Activated CD4-positive, alpha-beta T cell treated with anti-CD3 and anti-CD28 coated beads, Interleukin-2, amount 10 ng/mL, durations not matched to agents 7 days and 5 days (primary cell): ENCODE measurements around the gene ARL15. TPM values are rescaled to one million over a fixed set of nuclear protein-coding genes. Genes with fewer than 3 reads are reported as not detected.
A peak's percentile ranks its signal among the peaks of the same experiment; 100 is the strongest.

Source experiments
- CTCF ChIA-PET: fragments of 350-600 bp; sonication (Branson Sonifier 250); formaldehyde crosslinking; loops from one replicate; lab custom pipeline; 2021; ENCODE audit warnings: antibody characterized with exemption; lab: Charles Lee
- POLR2A ChIA-PET: fragments of 350-600 bp; sonication (Branson Sonifier 250); formaldehyde crosslinking; loops from one replicate; lab custom pipeline; 2021; ENCODE audit warnings: antibody characterized with exemption; lab: Charles Lee
- DNase-seq: peaks from one replicate; pipeline ENCODE4 v3.0.0-alpha.2; 2020
- H3K27ac Mint-ChIP-seq: one replicate; pipeline ENCODE4 v1.8.0; 2021; ENCODE audit warnings: mild to moderate bottlenecking, moderate library complexity, mixed read lengths
- H3K27me3 Mint-ChIP-seq: one replicate; pipeline ENCODE4 v1.8.0; 2021; ENCODE audit warnings: mixed read lengths
- H3K36me3 Mint-ChIP-seq: one replicate; pipeline ENCODE4 v1.8.0; 2021; ENCODE audit warnings: low read depth, mixed read lengths
- H3K4me1 Mint-ChIP-seq: one replicate; pipeline ENCODE4 v1.8.0; 2021; ENCODE audit warnings: mixed read lengths
- H3K4me3 Mint-ChIP-seq: one replicate; pipeline ENCODE4 v1.8.0; 2021; ENCODE audit warnings: mild to moderate bottlenecking, moderate library complexity, mixed read lengths
- H3K9me3 Mint-ChIP-seq: one replicate; pipeline ENCODE4 v1.8.0; 2021; ENCODE audit warnings: mixed read lengths
- total RNA-seq, 2 experiments: library from RNA; stranded (reverse); gene quantifications; one replicate each; pipeline ENCODE4 v1.2.3, GENCODE V29; 2021

Gene ARL15
- total RNA-seq, 2 experiments from 2014 or later = 13.5 to 16.1 TPM

DNA sequence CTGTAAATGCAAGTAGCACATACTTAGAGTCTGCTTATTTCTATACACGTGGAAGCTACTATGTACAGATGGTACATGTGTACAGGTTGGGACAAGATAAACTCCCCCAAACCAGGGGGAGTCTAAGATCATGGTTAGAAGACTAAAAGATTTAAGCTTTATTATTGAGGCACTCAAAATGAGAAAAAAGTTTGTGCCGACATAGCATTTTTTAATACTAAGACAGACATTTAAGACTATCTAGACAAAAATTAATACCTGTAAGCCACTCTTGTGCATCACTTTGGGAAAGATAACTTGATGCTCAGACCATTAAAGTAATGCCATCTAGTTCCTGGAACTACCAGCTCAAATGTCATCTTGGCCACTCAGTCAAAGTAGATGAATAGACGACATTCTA lies 279.4 kb downstream of the ARL15 start:
- Mint-ChIP-seq H3K4me3 (no peak overlapping the region), H3K27ac (no peak overlapping the region), H3K4me1 (no peaks in the 10 kb centered on the region), H3K27me3 (no peaks in the 10 kb centered on the region), H3K36me3 (no peaks in the 10 kb centered on the region), H3K9me3 (no peaks in the 10 kb centered on the region)
- ChIA-PET CTCF (interaction anchor here (1.0 kb wide), 1 partner anchor 98 kb away, joined by 3 read pairs; no protein-coding TSS in a partner anchor), POLR2A (no interaction called here)
- DNase-seq = no peak

DNA sequence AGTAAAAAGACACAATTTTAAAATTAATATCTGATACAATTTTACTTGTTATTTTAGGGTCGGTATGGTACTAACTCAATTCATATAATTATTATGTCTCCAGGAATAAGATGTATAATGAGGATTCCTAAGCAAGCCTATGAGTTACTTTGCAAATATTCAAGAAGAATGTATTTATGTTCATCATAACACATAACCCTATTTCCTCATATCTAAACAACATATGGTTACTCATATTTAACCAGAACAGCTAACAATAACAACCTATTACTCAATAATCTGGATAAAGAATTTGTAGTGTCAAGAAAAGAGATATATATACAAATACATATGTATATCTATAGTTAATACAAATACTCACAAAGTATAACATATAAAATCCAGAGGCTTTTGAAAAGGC lies 285.9 kb downstream of the ARL15 start:
- ChIA-PET CTCF (no interaction called here), POLR2A (no interaction called here)
- no peaks in the 10 kb centered on the region for H3K27me3 Mint-ChIP-seq
- DNase-seq = no peak
- no peak overlapping the region for H3K27ac Mint-ChIP-seq
- no peaks in the 10 kb centered on the region for H3K9me3 Mint-ChIP-seq
- H3K36me3 Mint-ChIP-seq = no peaks in the 10 kb centered on the region
- no peak overlapping the region for H3K4me3 Mint-ChIP-seq
- H3K4me1 Mint-ChIP-seq = peaks cover 32% of the 10 kb centered on the region

DNA sequence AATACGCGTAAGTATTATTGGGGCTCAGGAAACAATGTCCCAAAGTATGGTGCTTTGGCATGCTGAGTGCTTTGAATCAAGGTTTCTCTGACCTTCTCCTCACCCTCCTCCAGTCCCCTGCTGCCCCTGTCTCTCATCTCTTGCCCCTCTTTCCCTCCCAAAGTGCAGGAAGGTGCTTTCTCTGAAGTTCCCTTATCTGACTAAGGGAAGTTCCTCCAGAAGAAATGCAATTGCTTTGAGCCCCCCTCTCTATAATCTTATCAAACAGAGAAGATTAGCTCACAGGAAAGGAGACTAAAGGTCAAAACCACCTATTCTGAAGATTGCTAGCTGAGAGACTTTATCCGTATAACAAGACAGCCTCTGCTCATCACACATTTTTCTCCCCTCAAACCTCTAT lies 288.1 kb downstream of the ARL15 start:
- peaks cover 2% of the 10 kb centered on the region for H3K36me3 Mint-ChIP-seq
- no peak for DNase-seq
- H3K27me3 Mint-ChIP-seq = no peaks in the 10 kb centered on the region
- POLR2A ChIA-PET = no interaction called here
- peak overlapping the region; percentile 82 for H3K27ac Mint-ChIP-seq
- CTCF ChIA-PET = no interaction called here
- H3K9me3 Mint-ChIP-seq = no peaks in the 10 kb centered on the region
- H3K4me3 Mint-ChIP-seq = peak overlapping the region; percentile 68
- H3K4me1 Mint-ChIP-seq = peaks cover 32% of the 10 kb centered on the region

DNA sequence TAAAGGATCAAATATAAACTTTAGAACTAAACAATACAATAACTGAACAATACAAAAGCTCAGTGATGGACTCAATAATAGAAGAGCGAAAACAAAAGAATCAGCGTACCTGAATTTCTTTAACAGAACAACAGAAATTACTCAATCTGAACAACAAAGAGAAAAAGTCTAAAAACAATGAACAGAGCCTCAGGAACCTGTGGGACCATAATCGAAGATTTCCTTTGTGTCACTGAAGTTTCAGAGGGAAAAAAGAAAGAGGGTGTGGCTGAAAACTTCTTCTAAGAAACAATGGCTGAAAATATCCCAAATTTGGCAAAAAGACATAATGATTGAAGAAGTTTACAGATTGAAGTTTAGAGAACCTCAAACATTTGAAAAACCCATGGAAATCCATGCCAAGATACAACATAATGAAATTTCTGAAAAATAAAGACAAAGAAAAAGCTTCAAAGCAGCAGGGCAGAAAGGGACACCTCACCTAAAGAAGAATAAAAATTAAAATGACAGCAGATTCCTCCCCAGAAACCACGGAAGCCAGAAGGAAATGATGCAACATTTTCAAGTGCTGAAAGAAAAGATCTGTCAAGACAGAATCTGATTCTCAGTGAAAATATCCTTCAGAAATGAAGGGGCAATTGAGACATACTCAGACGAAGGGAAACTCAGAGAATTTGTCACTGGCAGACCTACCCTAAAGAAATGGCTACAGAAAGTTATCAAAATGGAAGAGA lies 288.8 kb downstream of the ARL15 start:
- peak overlapping the region; percentile 68 for H3K4me3 Mint-ChIP-seq
- H3K9me3 Mint-ChIP-seq = no peaks in the 10 kb centered on the region
- POLR2A ChIA-PET = no interaction called here
- no peaks in the 10 kb centered on the region for H3K27me3 Mint-ChIP-seq
- DNase-seq = peak; percentile 45
- peak overlapping the region; percentile 82 for H3K27ac Mint-ChIP-seq
- H3K36me3 Mint-ChIP-seq = peaks cover 2% of the 10 kb centered on the region
- CTCF ChIA-PET = no interaction called here
- peaks cover 32% of the 10 kb centered on the region for H3K4me1 Mint-ChIP-seq

DNA sequence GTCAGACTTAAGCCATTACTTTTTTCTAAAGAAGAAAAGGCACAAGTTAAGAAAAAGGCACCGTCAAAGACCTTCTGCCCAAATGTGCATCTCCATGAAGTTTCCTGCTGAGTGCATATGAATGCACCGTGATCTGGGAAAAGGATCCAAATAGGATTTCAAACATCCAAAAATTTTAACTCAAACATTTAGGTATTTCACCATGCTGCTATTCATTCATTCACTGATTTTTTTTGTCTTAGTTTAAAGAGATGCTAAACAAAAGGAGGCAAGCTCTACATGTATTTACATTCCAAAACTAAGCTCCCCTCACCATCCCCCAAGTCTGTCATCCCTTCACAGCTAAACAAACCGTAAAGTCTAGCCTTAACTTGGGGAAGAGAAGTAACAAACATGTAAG lies 291.9 kb downstream of the ARL15 start:
- Mint-ChIP-seq H3K27me3 (no peaks in the 10 kb centered on the region), H3K4me1 (peaks cover 32% of the 10 kb centered on the region), H3K27ac (no peak overlapping the region), H3K4me3 (no peak overlapping the region), H3K9me3 (peaks cover 10% of the 10 kb centered on the region), H3K36me3 (peaks cover 10% of the 10 kb centered on the region)
- CTCF ChIA-PET = no interaction called here
- POLR2A ChIA-PET = no interaction called here
- DNase-seq = no peak

DNA sequence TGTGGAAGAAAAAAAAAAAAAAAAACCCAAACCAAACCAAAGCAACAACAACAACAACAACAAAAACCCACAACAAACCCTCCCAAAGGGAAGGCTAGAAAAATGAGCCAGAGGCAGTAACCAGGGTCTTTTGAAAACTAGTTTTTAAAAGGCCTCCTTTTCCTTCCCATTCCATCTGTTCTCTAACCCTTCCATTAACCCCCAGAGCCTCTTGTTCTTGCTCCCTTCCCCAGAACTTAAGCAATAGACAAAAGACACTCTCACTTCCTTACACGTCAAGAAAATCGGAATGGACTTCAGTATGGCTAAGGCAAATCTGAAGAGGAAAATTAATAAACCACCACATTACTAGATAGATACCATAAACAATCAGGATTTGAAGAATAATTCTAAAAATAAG lies 292.8 kb downstream of the ARL15 start:
- H3K4me3 Mint-ChIP-seq = no peak overlapping the region
- H3K4me1 Mint-ChIP-seq = peaks cover 26% of the 10 kb centered on the region
- H3K9me3 Mint-ChIP-seq = peaks cover 14% of the 10 kb centered on the region
- no peak for DNase-seq
- H3K27me3 Mint-ChIP-seq = no peaks in the 10 kb centered on the region
- ChIA-PET CTCF (no interaction called here), POLR2A (no interaction called here)
- peaks cover 10% of the 10 kb centered on the region for H3K36me3 Mint-ChIP-seq
- no peak overlapping the region for H3K27ac Mint-ChIP-seq

DNA sequence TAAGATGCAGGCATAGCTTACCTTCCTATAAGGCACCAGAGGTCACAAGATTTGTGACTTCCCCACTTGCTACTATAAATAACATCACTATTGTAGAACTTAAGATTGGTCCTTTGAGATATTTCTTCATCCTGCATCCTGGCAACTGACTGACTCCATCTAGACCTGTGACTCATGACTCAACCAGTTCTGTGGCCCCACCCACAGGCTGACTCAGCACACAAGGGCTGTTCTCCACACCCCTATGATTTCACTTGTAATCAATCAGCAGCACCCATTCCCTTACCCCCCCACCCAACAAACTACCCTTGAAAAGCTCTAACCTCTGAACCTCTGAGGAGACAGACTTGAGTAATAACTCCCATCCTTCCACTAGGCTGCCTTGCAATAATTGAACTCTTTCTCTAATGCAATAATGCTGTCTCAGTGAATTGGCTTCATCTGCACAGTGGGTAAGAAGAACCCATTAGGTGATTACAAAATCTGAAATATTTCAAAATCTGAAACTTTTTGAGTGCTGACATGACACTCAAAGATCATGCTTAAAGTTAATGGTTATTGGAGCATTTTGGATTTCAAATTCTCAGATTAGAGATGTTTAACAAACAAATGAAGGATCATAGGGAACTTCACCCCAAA lies 296.7 kb downstream of the ARL15 start:
- Mint-ChIP-seq H3K27me3 (no peaks in the 10 kb centered on the region), H3K4me1 (peaks cover 4% of the 10 kb centered on the region), H3K9me3 (peaks cover 14% of the 10 kb centered on the region), H3K27ac (no peak overlapping the region), H3K4me3 (no peak overlapping the region), H3K36me3 (peaks cover 10% of the 10 kb centered on the region)
- POLR2A ChIA-PET = no interaction called here
- CTCF ChIA-PET = no interaction called here
- DNase-seq = peak; percentile 6

DNA sequence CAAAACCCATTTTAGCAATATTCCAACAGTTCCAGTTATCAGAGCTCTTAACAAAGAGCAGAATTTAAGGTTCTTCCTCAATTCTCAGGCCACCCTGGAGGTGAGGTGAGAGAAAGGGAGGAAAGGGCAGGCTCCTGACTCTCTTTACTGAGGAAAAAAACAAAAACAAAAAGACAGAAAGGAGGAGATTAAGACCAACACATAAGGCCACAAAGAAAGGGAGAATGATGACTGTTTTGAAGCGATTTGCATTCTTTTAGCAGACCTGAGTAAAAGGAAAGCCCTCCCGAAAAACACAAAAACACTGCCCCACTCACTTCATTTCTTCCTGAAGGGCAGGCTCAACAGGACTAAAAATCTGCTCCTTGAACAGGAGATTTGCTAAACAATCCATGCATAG lies 300.5 kb downstream of the ARL15 start:
- Mint-ChIP-seq H3K9me3 (peaks cover 14% of the 10 kb centered on the region), H3K36me3 (peaks cover 9% of the 10 kb centered on the region), H3K4me1 (peaks cover 4% of the 10 kb centered on the region), H3K27ac (no peak overlapping the region), H3K27me3 (no peaks in the 10 kb centered on the region), H3K4me3 (no peak overlapping the region)
- ChIA-PET POLR2A (no interaction called here), CTCF (interaction anchor here (1.3 kb wide), 1 partner anchor 8 kb away, joined by 4 read pairs; no protein-coding TSS in a partner anchor)
- DNase-seq = no peak

DNA sequence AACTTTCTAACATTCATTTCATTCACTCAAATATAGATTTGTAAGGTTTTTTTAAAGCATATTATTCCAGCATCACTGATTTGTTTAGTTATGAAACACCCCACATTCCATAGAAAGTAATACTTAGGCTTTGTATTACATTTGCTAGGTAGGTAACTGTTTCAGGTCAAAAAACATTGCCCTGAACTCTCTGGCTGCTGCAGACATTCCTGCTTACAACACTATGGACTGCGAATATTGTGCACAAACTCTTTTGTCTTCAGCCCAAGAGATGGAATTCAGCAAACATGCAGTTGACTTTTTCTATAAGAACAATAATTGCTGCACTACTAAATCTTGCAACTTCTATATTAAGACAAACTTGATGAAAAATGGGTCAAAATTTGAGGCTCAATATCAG lies 301.0 kb downstream of the ARL15 start:
- Mint-ChIP-seq H3K27ac (no peak overlapping the region), H3K4me3 (no peak overlapping the region), H3K9me3 (peaks cover 13% of the 10 kb centered on the region), H3K27me3 (no peaks in the 10 kb centered on the region), H3K36me3 (peaks cover 7% of the 10 kb centered on the region), H3K4me1 (peaks cover 4% of the 10 kb centered on the region)
- ChIA-PET CTCF (no interaction called here), POLR2A (no interaction called here)
- DNase-seq = no peak

DNA sequence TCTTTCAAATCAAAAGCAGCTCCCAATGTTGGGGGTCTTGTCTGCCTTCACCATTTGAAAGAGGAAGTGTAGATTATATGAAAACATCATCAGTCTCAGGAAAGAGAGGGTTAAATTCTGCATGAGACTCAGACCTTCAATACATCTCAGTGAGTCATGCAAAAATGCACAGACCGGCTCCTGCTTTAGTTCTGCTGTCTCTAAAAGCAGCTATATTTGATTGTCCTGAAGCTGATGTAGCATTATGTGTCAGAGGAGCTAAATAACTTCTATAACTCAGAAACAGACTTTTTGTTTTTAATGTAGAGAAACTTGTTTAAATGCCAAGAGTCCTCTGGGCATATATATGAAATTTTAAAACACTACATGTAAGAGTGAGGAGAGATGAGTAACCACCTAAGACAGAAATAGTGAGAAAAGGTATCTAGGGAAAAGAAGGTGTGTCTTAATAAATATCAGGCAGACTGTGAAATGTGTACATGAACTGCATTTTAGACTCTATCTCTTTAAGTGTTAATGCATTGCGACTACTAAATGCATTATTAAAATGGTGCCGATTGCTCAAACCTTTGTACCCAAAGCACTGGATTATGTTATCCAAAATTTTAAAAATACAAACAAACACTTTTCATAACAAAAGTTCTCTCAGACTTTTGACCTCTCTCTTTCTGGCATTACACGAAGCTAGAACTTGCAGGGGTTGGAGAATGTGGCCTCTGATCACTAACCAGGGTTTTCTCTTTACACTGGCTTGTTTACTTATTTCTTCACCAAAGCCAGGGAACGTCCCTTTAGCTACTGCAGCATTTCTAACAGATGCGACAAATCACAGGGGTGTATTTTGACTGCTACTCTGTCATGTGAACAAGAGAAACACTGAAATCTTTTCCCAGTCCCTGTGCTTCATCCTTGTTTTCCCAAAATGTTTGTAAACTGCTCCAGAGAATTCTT lies 302.3 kb downstream of the ARL15 start:
- CTCF ChIA-PET = interaction anchor here (1.4 kb wide), 1 partner anchor 19 kb away, joined by 3 read pairs; no protein-coding TSS in a partner anchor
- Mint-ChIP-seq H3K27ac (no peak overlapping the region), H3K27me3 (no peaks in the 10 kb centered on the region), H3K4me1 (no peaks in the 10 kb centered on the region), H3K9me3 (peaks cover under 1% of the 10 kb centered on the region), H3K4me3 (no peak overlapping the region), H3K36me3 (no peaks in the 10 kb centered on the region)
- no peak for DNase-seq
- POLR2A ChIA-PET = no interaction called here

DNA sequence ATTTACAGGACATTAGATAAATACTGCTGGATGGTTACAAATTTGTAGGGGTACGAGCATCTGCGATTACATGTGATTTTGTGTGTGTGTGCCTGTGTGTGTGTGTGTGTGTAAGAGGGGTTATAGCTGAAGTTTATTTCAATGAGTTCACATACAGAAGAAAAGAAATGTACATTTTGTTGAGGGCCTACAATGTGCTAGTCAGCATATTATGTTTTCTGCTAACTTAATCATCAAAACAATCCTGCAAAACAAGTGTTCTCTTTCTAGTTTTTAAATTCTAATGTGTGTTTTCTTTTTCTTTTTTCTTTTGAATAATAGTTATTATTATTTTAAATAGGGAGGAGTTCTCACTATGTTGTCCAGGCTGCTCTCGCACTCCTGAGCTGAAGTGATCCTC lies 305.7 kb downstream of the ARL15 start:
- no peaks in the 10 kb centered on the region for H3K36me3 Mint-ChIP-seq
- H3K27me3 Mint-ChIP-seq = no peaks in the 10 kb centered on the region
- no peak overlapping the region for H3K4me3 Mint-ChIP-seq
- CTCF ChIA-PET = no interaction called here
- no peak for DNase-seq
- no peaks in the 10 kb centered on the region for H3K9me3 Mint-ChIP-seq
- POLR2A ChIA-PET = no interaction called here
- peak overlapping the region; percentile 2 for H3K27ac Mint-ChIP-seq
- H3K4me1 Mint-ChIP-seq = no peaks in the 10 kb centered on the region

DNA sequence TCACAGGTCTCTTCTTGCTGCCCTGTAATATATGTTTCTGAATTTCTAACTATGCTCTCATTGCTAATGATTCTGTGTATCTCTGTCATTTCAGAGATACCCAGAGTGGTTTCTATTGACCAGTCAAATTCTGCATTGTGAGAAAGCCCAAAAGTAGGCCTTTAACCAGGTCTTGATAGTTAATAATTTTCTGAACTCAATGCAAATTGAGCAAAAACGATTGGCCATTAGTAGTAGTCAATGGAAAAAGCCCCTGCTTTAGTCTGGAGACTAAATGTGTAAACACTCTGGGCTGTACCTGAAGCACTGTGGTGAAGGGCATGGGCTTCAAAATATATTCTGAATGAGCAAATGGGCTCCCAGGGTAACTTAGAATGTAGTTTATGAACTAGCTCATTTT lies 307.6 kb downstream of the ARL15 start:
- H3K4me1 Mint-ChIP-seq = no peaks in the 10 kb centered on the region
- no peaks in the 10 kb centered on the region for H3K9me3 Mint-ChIP-seq
- POLR2A ChIA-PET = no interaction called here
- H3K4me3 Mint-ChIP-seq = no peak overlapping the region
- no peak overlapping the region for H3K27ac Mint-ChIP-seq
- no peaks in the 10 kb centered on the region for H3K36me3 Mint-ChIP-seq
- no peaks in the 10 kb centered on the region for H3K27me3 Mint-ChIP-seq
- no peak for DNase-seq
- CTCF ChIA-PET = no interaction called here
